GM12801 (cell line): ENCODE data around the gene MATN1.

Source experiments
- TF ChIP-seq, protein P1 (sequence below): IDR thresholded peaks from one replicate; pipeline ENCODE4 v1.5.1; 2011; ENCODE audit warnings: control low read depth; ENCODE audit not compliant: insufficient read length; ENCODE audit errors: extremely low read depth

Gene MATN1

DNA sequence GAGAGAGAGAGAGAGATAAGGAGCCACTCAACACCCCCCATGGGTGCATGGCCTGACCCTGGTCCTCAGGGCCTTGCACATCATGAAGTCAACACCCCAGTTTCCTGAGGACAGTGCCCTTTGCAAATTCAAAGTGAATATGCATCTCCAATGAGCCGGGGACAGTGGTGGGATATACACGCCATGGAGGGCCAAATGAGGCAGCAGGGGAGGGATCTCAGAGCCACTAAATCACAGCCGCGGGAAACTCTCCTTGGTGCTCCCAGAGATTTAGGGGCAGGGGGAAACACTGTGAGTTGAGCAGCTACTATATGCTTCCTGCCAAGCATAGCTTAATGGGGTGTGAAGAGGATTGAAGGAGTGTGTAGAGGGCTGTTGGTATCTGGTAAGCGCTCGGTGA is 35.5 kb downstream of the MATN1 start:
- TF ChIP-seq, protein P1, sequence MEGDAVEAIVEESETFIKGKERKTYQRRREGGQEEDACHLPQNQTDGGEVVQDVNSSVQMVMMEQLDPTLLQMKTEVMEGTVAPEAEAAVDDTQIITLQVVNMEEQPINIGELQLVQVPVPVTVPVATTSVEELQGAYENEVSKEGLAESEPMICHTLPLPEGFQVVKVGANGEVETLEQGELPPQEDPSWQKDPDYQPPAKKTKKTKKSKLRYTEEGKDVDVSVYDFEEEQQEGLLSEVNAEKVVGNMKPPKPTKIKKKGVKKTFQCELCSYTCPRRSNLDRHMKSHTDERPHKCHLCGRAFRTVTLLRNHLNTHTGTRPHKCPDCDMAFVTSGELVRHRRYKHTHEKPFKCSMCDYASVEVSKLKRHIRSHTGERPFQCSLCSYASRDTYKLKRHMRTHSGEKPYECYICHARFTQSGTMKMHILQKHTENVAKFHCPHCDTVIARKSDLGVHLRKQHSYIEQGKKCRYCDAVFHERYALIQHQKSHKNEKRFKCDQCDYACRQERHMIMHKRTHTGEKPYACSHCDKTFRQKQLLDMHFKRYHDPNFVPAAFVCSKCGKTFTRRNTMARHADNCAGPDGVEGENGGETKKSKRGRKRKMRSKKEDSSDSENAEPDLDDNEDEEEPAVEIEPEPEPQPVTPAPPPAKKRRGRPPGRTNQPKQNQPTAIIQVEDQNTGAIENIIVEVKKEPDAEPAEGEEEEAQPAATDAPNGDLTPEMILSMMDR = no peak

- TF ChIP-seq, protein P1 = no peak
Observed at GRCh38 chr1:30686236-30686935, 37.0 kb downstream of the MATN1 start.

GRCh38 chr1:30685796-30686165 is 37.6 kb downstream of the MATN1 start:
- TF ChIP-seq, protein P1 = no peak

DNA sequence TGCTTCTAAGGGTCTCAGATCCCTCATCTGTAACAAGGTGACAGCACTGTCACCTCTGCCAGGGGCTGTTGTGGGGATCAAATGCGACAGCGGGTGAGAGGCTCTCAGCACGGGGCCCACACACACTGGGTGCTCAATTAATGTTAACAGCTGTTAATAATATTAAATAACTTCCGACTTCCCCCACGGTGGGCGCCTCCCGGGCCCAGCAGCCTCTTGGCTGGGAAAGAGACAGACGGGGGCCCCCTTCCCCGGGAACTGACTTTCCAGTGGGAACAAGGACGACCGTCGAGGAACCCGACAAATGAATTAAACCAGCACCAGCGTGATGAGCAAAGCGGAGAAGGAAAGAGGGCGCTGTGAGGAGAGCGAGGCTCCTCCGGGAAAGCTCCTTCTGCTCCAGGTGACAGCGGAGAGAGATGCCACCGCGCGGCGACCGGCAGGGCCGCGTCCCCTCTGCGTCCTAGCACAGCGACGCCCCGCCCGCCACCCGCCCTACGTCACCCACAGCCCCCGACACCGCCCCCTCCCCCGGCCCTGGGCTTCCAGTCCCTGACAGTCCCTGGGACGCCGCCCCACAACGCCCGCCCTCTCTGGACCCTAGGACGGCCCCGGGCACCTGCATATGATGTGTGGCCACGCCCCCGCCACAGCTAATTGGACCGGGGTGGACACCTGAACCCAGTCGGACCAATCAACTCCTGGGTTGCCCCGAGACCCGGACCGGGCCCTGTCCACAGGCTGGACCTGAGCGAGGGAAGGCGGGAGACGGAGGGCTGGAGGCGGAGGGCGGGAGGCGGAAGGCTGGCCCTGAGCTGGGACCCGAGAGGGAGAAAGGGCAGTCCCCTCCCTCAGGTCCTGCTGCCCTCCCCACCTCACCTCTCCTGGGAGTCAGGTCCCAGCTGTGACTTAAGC is 38.2 kb downstream of the MATN1 start:
- TF ChIP-seq, protein P1 = no peak

DNA sequence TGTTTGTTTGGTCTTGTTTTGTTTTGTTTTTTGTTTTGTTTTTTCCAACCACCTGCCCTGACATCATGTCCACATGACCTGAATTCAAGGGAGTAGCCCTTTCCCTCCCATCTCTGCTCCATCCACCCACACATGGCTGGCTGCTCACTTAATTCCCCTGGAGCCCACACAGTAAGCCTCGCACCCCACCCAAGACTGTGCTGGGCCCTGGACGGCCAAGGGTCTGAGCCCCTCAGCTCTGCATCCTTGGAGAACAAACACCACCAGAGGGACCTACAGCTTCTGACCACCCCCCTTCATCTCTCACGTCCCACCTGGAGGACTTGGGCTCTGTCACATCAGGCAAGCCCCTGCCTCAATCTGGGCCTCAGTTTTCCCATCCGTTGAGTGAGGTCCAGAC is 39.1 kb downstream of the MATN1 start:
- TF ChIP-seq, protein P1 = no peak

DNA sequence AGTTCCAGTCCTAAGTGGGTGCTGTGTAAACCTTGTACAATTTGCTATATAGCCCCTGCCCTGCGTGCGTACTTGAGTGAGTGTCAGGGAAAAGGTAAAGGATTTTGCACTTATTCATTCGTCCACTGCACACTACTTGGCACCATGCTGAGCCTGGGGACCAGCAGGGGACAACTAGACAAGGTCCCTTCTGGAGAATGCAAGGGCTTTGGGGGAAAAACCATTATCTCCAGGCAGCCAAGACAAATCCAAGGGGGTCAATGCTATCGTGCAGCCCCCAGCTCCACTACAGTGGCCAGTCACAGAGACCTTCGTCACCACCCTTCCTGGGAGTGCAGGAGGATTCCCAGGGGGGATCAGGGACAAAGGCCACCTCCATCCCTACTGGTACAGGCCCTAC is 39.7 kb downstream of the MATN1 start:
- TF ChIP-seq, protein P1 = no peak

- TF ChIP-seq, protein P1 = no peak
Observed at GRCh38 chr1:30682396-30683275, 40.7 kb downstream of the MATN1 start.
